GM12872 (cell line): Measurements from ENCODE around the gene CC2D1B.

Source experiments
- CTCF ChIP-seq: IDR thresholded peaks from 3 replicates; pipeline ENCODE4 v1.5.1; 2011; ENCODE audit warnings: low read depth, mild to moderate bottlenecking, low read length, moderate library complexity; ENCODE audit not compliant: insufficient read depth

CC2D1B gene

GRCh38 chr1:52357397-52357796 is 8.6 kb downstream of the CC2D1B start:
- no peak for TF ChIP-seq CTCF

GRCh38 chr1:52356818-52357355 is 9.1 kb downstream of the CC2D1B start:
- no peak for TF ChIP-seq CTCF

- no peak for TF ChIP-seq CTCF
Measured at GRCh38 chr1:52355847-52356505, 10.0 kb downstream of the CC2D1B start.

- no peak for TF ChIP-seq CTCF
Measured at GRCh38 chr1:52355436-52355835, 10.6 kb downstream of the CC2D1B start.

- no peak for TF ChIP-seq CTCF
Measured at GRCh38 chr1:52352690-52353089, 13.3 kb downstream of the CC2D1B start.

GRCh38 chr1:52348704-52349300 is 17.2 kb downstream of the CC2D1B start:
- TF ChIP-seq CTCF: no peak

- no peak for TF ChIP-seq CTCF
Measured at GRCh38 chr1:52346653-52347052, 19.4 kb downstream of the CC2D1B start.
